K562 (cell line): ENCODE results near the gene UBE2R2. TPM values are rescaled to one million over a fixed set of nuclear protein-coding genes. Genes with fewer than 3 reads are reported as not detected.
"Not testable (repeated sequence)": the region's sequence is repeated elsewhere in the genome, so short reads cannot be mapped to it uniquely, and the experiment has no call there.

Experiments used
- ATAC-seq: fragments of 200-7000 bp; cut with Tn5 transposase; 3 replicates; pipeline ENCODE4 v1.9.1; 2020; ENCODE audit warnings: moderate library complexity
- BruUV-seq: library from RNA; stranded (reverse); fragments of 400-500 nt; replicated peaks from 2 replicates; lab custom pipeline; 2021; lab: Mats Ljungman, UMichigan
- CTCF ChIA-PET: fragments of 300-600 bp; formaldehyde crosslinking; extraction: SDS; loops from one replicate; lab custom pipeline; 2021; ENCODE audit warnings: low intra/inter-chr PET ratio; lab: Yijun Ruan, JAX
- POLR2A ChIA-PET: fragments of 300-600, 350-650 bp; sonication (Branson Sonifier 250); formaldehyde crosslinking; extraction: SDS; loops from one replicate; lab custom pipeline; 2021; ENCODE audit warnings: antibody characterized with exemption, inconsistent platforms; lab: Yijun Ruan, JAX
- DNase-seq, 4 experiments: peaks; one replicate each; pipeline versions ENCODE4 v3.0.0 to v3.0.0-alpha.2; 2011 to 2018; ENCODE audit warnings: low spot score in 3 of 4, mixed read lengths in 3 of 4; ENCODE audit errors: extremely low read depth in 1 of 4
- FAIRE-seq: peaks from 2 replicates; lab custom pipeline; 2011; peaks lifted over from hg19 to GRCh38; lab: Jason Lieb, UNC
- H2AFZ ChIP-seq: 2 replicates; pipeline ENCODE4 v1.6.0; 2011; ENCODE audit warnings: low read depth, low read length, control low read depth, inconsistent platforms
- H3K27ac ChIP-seq: fragments of 200-600 bp; 3 replicates; pipeline ENCODE4 v1.8.0; 2011; ENCODE audit warnings: low read depth, mild to moderate bottlenecking, control low read depth, inconsistent platforms, low read length, moderate library complexity, mixed read lengths; ENCODE audit errors: extremely low read depth
- H3K27me3 ChIP-seq, 2 experiments: fragments of 300-600 bp in 1 of 2; 2 replicates in 1 of 2; 3 replicates in 1 of 2; pipeline versions ENCODE4 v1.6.0 to v1.8.0; 2011; ENCODE audit warnings: inconsistent platforms in 2 of 2, low read length in 2 of 2, mild to moderate bottlenecking in 1 of 2, mixed read lengths in 1 of 2, moderate library complexity in 1 of 2; ENCODE audit not compliant: control insufficient read depth in 2 of 2, insufficient read depth in 2 of 2
- H3K36me3 ChIP-seq: fragments of 300-600 bp; 3 replicates; pipeline ENCODE4 v1.8.0; 2011; ENCODE audit warnings: mild to moderate bottlenecking, low read length, inconsistent platforms; ENCODE audit not compliant: control insufficient read depth, insufficient read depth
- H3K4me1 ChIP-seq, 2 experiments: fragments of 200-600 bp in 1 of 2; replicated peaks in 1 of 2; 2 replicates in 1 of 2; 3 replicates in 1 of 2; pipeline versions ENCODE4 v1.5.1 to v1.8.0; 2011; ENCODE audit warnings: inconsistent platforms in 2 of 2, low read length in 2 of 2, mild to moderate bottlenecking in 1 of 2, mixed read lengths in 1 of 2, moderate library complexity in 1 of 2; ENCODE audit not compliant: control insufficient read depth in 2 of 2, insufficient read depth in 2 of 2
- H3K4me2 ChIP-seq: 2 replicates; pipeline ENCODE4 v1.6.1; 2011; ENCODE audit warnings: low read length, control low read depth, inconsistent platforms, mixed read lengths; ENCODE audit not compliant: insufficient read depth
- H3K4me3 ChIP-seq: fragments of 200-600 bp; sonication (generic), shearing (Covaris generic); 2 replicates; pipeline ENCODE4 v1.5.1; 2016; ENCODE audit warnings: control low read depth, inconsistent platforms
- H3K79me2 ChIP-seq: fragments of 200-600 bp; 3 replicates; pipeline ENCODE4 v1.8.0; 2011; ENCODE audit warnings: low read length, inconsistent platforms; ENCODE audit not compliant: control insufficient read depth, insufficient read depth
- H3K9ac ChIP-seq, 2 experiments: 2 replicates each; pipeline versions ENCODE4 v1.6.0 to v1.6.1; 2011; ENCODE audit warnings: low read depth in 2 of 2, low read length in 2 of 2, control low read depth in 1 of 2, inconsistent platforms in 1 of 2, mild to moderate bottlenecking in 1 of 2, mixed read lengths in 1 of 2; ENCODE audit not compliant: insufficient read depth in 1 of 2
- H3K9me1 ChIP-seq: one replicate; pipeline ENCODE4 v1.6.0; 2011; ENCODE audit warnings: inconsistent platforms, mild to moderate bottlenecking, low read length, moderate library complexity; ENCODE audit not compliant: control insufficient read depth, insufficient read depth
- H3K9me3 ChIP-seq: replicated peaks from 2 replicates; pipeline ENCODE4 v1.5.1; 2011; ENCODE audit warnings: low read depth, low read length, inconsistent platforms; ENCODE audit not compliant: control insufficient read depth, insufficient read depth
- H4K20me1 ChIP-seq: replicated peaks from 2 replicates; pipeline ENCODE4 v1.6.1; 2011; ENCODE audit warnings: low read length, inconsistent platforms, mixed read lengths; ENCODE audit not compliant: control insufficient read depth, insufficient read depth
- ARID1B ChIP-seq: fragments of 450-650 bp; IDR thresholded peaks from 2 replicates; pipeline ENCODE4 v1.6.1; 2016; ENCODE audit warnings: antibody characterized with exemption, mild to moderate bottlenecking, inconsistent platforms
- CHCHD3 ChIP-seq: fragments of 250-450 bp; sonication (Bioruptor Pico); IDR thresholded peaks from 2 replicates; pipeline ENCODE4 v2.1.2; 2022; ENCODE audit warnings: mild to moderate bottlenecking
- MGA ChIP-seq: fragments of 450-650 bp; IDR thresholded peaks from 2 replicates; pipeline ENCODE4 v1.6.1; 2016; ENCODE audit warnings: mild to moderate bottlenecking, moderate library complexity
- WGBS: fragments of 100-300 bp; shearing (Covaris generic); methylation state at CpG from one replicate; pipeline ENCODE4 v1.1.6; 2016; ENCODE audit warnings: low coverage, mixed read lengths; ENCODE audit not compliant: insufficient coverage; ENCODE audit errors: missing lambda C conversion rate; 5-methylcytosine and 5-hydroxymethylcytosine counted together
- in situ Hi-C: fragments of 300-500 bp; cut with MboI; formaldehyde crosslinking; loops from 4 replicates; pipeline ENCODE4 v1.15.0; 2018; ENCODE audit warnings: inconsistent platforms, mixed read lengths
- intact Hi-C: fragments of 100-400 bp; cut with micrococcal nuclease; formaldehyde crosslinking; loops from 2 replicates; pipeline ENCODE4 v1.14.2; 2022
- polyA plus RNA-seq, 8 experiments: library from polyadenylated mRNA; depleted of rRNA in 4 of 8; stranded (reverse) in 5 of 8; unstranded in 3 of 8; fragments of >200 nt; fragmentation: Nextera tagmentation in 2 of 8; fragmentation: Illumina TruSeq in 1 of 8; extraction: Ambion mirVana in 2 of 8; extraction: Trizol in 1 of 8; gene quantifications; 2 replicates each; pipeline versions ENCODE4 v1.2.1 to v1.2.3, GENCODE V29; 2011 to 2014; ENCODE audit warnings: inconsistent platforms in 1 of 8, missing spikeins in 1 of 8
- total RNA-seq, 7 experiments: library from RNA; depleted of rRNA in 6 of 7; stranded (reverse); fragments of >200 nt in 6 of 7; fragmentation: Illumina TruSeq in 2 of 7; extraction: Trizol in 2 of 7; gene quantifications; 2 replicates each; pipeline versions ENCODE4 v1.2.1 to v1.2.3, GENCODE V29; 2011 to 2021; ENCODE audit warnings: low replicate concordance in 1 of 7

UBE2R2 gene
- total and polyA plus RNA-seq, 9 of the 15 experiments (the other 6 are each of a cell fraction or from before 2014, with no cell fraction given) = 7.8 to 26.2 (median 11.8) TPM

GRCh38 chr9:33829641-33830230 is 12.8 kb downstream of the UBE2R2 start:
- peaks cover 75% of the 10 kb centered on the region for H3K79me2 ChIP-seq
- DNase-seq, intact Hi-C loops, H3K9me3 ChIP-seq, H3K27me3 ChIP-seq, POLR2A ChIA-PET, ATAC-seq, H3K4me1 ChIP-seq, H3K27ac ChIP-seq, H3K4me3 ChIP-seq, in situ Hi-C loops, CTCF ChIA-PET, FAIRE-seq, H2AFZ ChIP-seq, H3K9ac ChIP-seq, H3K36me3 ChIP-seq, H3K4me2 ChIP-seq, H4K20me1 ChIP-seq, H3K9me1 ChIP-seq: not testable (repeated sequence)
- TSS peak; percentile 24 for BruUV-seq
- WGBS = 95% methylated on average over 15 of the region's 17 CpGs

GRCh38 chr9:33835625-33836260 is 18.8 kb downstream of the UBE2R2 start:
- BruUV-seq = no TSS peak
- no peak overlapping the region for H3K4me2 ChIP-seq
- POLR2A ChIA-PET = no interaction called here
- no peaks in the 10 kb centered on the region; a peak in 1 of 5 replicates for H3K4me1 ChIP-seq
- no peaks in the 10 kb centered on the region for H3K9me1 ChIP-seq
- in situ Hi-C loops (no loop called here), intact Hi-C loops (no loop called here)
- H3K79me2 ChIP-seq = peaks cover 83% of the 10 kb centered on the region
- ATAC-seq = no peak
- no peak overlapping the region for H3K9ac ChIP-seq
- CTCF ChIA-PET = no interaction called here
- no peaks in the 10 kb centered on the region for H3K36me3 ChIP-seq
- H3K27me3 ChIP-seq = no peaks in the 10 kb centered on the region
- no peaks in the 10 kb centered on the region for H4K20me1 ChIP-seq
- FAIRE-seq = no peak
- H3K9me3 ChIP-seq = no peaks in the 10 kb centered on the region
- H3K4me3 ChIP-seq = no peak overlapping the region
- H2AFZ ChIP-seq = no peak overlapping the region
- no peak overlapping the region; the same call in 2 of the 3 replicates for H3K27ac ChIP-seq
- WGBS = 82% methylated on average over 10 of the region's 11 CpGs
- no peak for DNase-seq
- TF ChIP-seq CHCHD3 (CRISPR knock-in tag) (no peak), MGA (no peak), ARID1B (no peak)
